Measurements from ENCODE around the gene ZNF90.

- no peak for TF ChIP-seq CTCF (IDR thresholded peaks at IDR 0.05; ENCODE audit: extremely low read depth in 1 of 2, insufficient read depth in 1 of 2, low read depth in 1 of 2, low read length in 2 of 2)
- no peak for TF ChIP-seq MAX (IDR thresholded peaks at IDR 0.05; ENCODE audit: insufficient read depth, insufficient read length)
- no peak for TF ChIP-seq POLR2A (IDR thresholded peaks at IDR 0.05; ENCODE audit: low read depth, low read length)
- no peak for TF ChIP-seq MYC (IDR thresholded peaks at IDR 0.05; ENCODE audit: low read depth, low read length)
- no peak for TF ChIP-seq JUN (IDR thresholded peaks at IDR 0.05; ENCODE audit: borderline replicate concordance, insufficient read depth, insufficient read length, low read depth)
- TF ChIP-seq FOS (IDR thresholded peaks at IDR 0.05; ENCODE audit: borderline replicate concordance, insufficient read depth, low read length) = no peak
- TF ChIP-seq POLR2AphosphoS5 (IDR thresholded peaks at IDR 0.05; ENCODE audit: insufficient read depth, low read depth, low read length) = no peak
- no peak for TF ChIP-seq EZH2 (IDR thresholded peaks at IDR 0.05; ENCODE audit: borderline replicate concordance, low read depth, low read length, severe bottlenecking)
- TF ChIP-seq GATA2 (IDR thresholded peaks at IDR 0.05; ENCODE audit: insufficient read depth, insufficient read length, low read depth, low read length) = no peak
These were observed 76.8 kb downstream of the ZNF90 start for GRCh38 chr19:20154636-20155035.
